Measurements from ENCODE around the gene OR52K1. TPM values are rescaled to one million over a fixed set of nuclear protein-coding genes. Genes with fewer than 3 reads are reported as not detected.

Gene OR52K1
- total RNA-seq, 2 donors from 2014 or later, result not detected

DNA sequence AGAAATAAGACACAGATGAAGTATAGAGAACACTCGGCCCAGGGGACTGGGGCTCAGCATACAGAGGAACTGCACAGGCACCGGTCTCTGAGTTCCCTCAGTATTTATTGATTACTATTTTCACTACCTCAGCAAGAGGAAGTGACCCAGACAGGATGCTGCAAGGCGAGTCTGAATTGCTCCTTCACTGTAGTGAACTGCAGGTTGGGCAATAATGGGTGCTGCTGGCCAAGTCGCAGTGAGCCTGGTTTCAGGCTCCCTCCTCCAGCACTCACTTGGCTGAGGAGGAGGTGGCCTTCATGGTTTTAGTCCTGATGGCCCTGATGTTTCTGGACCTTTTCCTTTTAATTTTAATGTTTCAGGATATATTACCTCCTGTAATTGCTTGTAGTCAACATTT, 22.9 kb upstream of the OR52K1 start:
- Mint-ChIP-seq H3K9me3 (peaks cover 9% of the 10 kb centered on the region), H3K27ac (no peak overlapping the region), H3K4me3 (no peak overlapping the region), H3K4me1 (no peaks in the 10 kb centered on the region), H3K36me3 (ENCODE audit: low read depth) (no peaks in the 10 kb centered on the region), H3K27me3 (ENCODE audit: insufficient read depth) (no peaks in the 10 kb centered on the region)
- Histone ChIP-seq H3K4me1 (ENCODE audit: control insufficient read depth, insufficient read depth, low read length) (no peaks in the 10 kb centered on the region), H3K4me3 (ENCODE audit: low read length) (no peak overlapping the region), H3K9ac (ENCODE audit: extremely low read depth, low read length, poor library complexity, severe bottlenecking) (no peak overlapping the region), H3K9me3 (ENCODE audit: control insufficient read depth, low read length) (peaks cover 21% of the 10 kb centered on the region), H3K27ac (ENCODE audit: low read depth, low read length) (no peak overlapping the region), H3K27me3 (ENCODE audit: control insufficient read depth, insufficient read depth, low read length, poor library complexity, severe bottlenecking) (no peaks in the 10 kb centered on the region), H3K36me3 (ENCODE audit: control insufficient read depth, insufficient read depth, low read length) (no peaks in the 10 kb centered on the region)
- TF ChIP-seq, protein P1, sequence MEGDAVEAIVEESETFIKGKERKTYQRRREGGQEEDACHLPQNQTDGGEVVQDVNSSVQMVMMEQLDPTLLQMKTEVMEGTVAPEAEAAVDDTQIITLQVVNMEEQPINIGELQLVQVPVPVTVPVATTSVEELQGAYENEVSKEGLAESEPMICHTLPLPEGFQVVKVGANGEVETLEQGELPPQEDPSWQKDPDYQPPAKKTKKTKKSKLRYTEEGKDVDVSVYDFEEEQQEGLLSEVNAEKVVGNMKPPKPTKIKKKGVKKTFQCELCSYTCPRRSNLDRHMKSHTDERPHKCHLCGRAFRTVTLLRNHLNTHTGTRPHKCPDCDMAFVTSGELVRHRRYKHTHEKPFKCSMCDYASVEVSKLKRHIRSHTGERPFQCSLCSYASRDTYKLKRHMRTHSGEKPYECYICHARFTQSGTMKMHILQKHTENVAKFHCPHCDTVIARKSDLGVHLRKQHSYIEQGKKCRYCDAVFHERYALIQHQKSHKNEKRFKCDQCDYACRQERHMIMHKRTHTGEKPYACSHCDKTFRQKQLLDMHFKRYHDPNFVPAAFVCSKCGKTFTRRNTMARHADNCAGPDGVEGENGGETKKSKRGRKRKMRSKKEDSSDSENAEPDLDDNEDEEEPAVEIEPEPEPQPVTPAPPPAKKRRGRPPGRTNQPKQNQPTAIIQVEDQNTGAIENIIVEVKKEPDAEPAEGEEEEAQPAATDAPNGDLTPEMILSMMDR (conservative IDR thresholded peaks at IDR 0.05), result no peak
- DNase-seq, result no peak
- 83 to 90% methylated on average over 3 to 4 of the region's 4 CpGs for WGBS, 2 experiments (ENCODE audit: insufficient coverage in 1 of 2, insufficient read length in 1 of 2)

DNA sequence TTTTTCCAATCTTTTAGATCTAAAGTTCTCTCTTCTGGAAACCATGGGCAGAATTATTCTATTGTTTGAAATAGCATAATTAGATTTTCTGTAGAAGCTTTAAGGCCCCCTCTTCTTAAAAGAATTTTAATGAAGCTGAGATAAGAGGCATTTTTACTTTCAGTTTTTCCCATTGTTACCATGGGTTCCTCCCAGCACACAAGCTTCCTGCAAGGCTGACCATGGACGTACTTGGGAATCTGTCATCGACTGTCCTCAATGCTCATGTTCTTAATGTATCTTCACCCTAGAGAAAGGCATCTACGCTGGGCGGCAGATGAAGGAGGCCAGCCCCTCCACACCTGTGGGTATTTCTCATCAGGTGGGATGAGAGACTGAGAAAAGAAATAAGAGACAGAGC, 22.3 kb upstream of the OR52K1 start:
- WGBS, 2 experiments (ENCODE audit: insufficient coverage in 1 of 2, insufficient read length in 1 of 2), result 93 to 96% methylated on average over 4 of the region's 4 CpGs
- no peaks in the 10 kb centered on the region for H3K36me3 Mint-ChIP-seq (ENCODE audit: low read depth)
- H3K4me1 Mint-ChIP-seq, result no peaks in the 10 kb centered on the region
- peaks cover 28% of the 10 kb centered on the region for H3K9me3 ChIP-seq (ENCODE audit: control insufficient read depth, low read length)
- H3K4me1 ChIP-seq (ENCODE audit: control insufficient read depth, insufficient read depth, low read length), result no peaks in the 10 kb centered on the region
- no peak for DNase-seq
- peaks cover 12% of the 10 kb centered on the region for H3K9me3 Mint-ChIP-seq
- TF ChIP-seq, protein P1 (conservative IDR thresholded peaks at IDR 0.05), result no peak
- no peak overlapping the region for H3K9ac ChIP-seq (ENCODE audit: extremely low read depth, low read length, poor library complexity, severe bottlenecking)
- no peaks in the 10 kb centered on the region for H3K27me3 Mint-ChIP-seq (ENCODE audit: insufficient read depth)
- no peak overlapping the region for H3K27ac Mint-ChIP-seq
- H3K4me3 Mint-ChIP-seq, result no peak overlapping the region
- no peaks in the 10 kb centered on the region for H3K36me3 ChIP-seq (ENCODE audit: control insufficient read depth, insufficient read depth, low read length)
- H3K4me3 ChIP-seq (ENCODE audit: low read length), result no peak overlapping the region
- no peaks in the 10 kb centered on the region for H3K27me3 ChIP-seq (ENCODE audit: control insufficient read depth, insufficient read depth, low read length, poor library complexity, severe bottlenecking)
- no peak overlapping the region for H3K27ac ChIP-seq (ENCODE audit: low read depth, low read length)

DNA sequence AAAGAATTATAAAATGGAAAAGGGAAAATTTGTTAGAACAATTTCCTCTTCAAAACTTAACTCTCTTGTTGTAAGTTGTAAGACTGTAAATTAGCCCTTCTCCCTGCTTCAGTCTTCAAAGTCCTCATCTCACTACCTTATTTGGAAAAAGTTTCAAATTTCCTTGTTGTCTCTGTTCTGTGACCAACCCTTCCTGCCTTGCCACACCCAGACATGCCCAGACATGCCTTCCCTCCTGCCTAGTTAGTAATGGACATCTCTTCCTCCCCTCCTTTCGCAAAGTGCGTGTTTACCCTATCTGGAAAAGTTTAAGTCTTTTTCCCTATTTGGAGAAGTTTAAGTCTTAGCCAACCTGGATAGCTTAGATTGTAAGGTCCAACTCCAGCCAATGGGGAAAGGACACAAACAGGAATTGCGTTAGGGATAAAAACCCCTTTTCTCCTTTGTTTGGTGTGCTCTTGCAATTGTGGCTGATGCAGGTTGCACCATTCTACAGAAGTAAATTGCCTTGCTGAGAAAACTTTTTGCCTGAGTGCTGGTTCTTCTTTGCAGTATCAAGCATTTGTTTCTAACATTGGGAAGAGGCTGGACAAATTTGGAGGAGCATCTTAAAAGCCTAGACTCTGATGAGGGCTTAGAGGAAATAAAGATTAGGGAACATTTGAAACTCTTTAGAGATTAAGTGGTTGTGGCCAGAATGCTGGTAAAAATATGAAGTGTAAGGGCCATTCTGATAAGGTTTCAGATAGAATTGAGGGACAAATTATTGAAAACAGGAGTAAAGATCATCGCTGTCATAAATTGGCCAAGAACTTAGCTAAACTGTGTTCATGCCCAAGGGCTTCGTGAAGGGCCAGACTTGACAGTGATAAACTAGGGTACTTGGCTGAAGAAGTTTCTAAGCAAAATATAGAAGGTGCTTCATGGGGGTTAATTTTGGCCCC, 18.0 kb upstream of the OR52K1 start:
- Histone ChIP-seq H3K9ac (ENCODE audit: extremely low read depth, low read length, poor library complexity, severe bottlenecking) (no peak overlapping the region), H3K27ac (ENCODE audit: low read depth, low read length) (no peak overlapping the region), H3K4me1 (ENCODE audit: control insufficient read depth, insufficient read depth, low read length) (no peaks in the 10 kb centered on the region), H3K36me3 (ENCODE audit: control insufficient read depth, insufficient read depth, low read length) (no peaks in the 10 kb centered on the region), H3K4me3 (ENCODE audit: low read length) (peak overlapping the region; percentile 61), H3K27me3 (ENCODE audit: control insufficient read depth, insufficient read depth, low read length, poor library complexity, severe bottlenecking) (no peaks in the 10 kb centered on the region), H3K9me3 (ENCODE audit: control insufficient read depth, low read length) (peaks cover 30% of the 10 kb centered on the region)
- 70 to 90% methylated on average over 2 to 5 of the region's 5 CpGs for WGBS, 2 experiments (ENCODE audit: insufficient coverage in 1 of 2, insufficient read length in 1 of 2)
- peak; percentile 64 for DNase-seq
- Mint-ChIP-seq H3K27me3 (ENCODE audit: insufficient read depth) (no peaks in the 10 kb centered on the region), H3K9me3 (peaks cover 12% of the 10 kb centered on the region), H3K4me1 (no peaks in the 10 kb centered on the region), H3K36me3 (ENCODE audit: low read depth) (no peaks in the 10 kb centered on the region), H3K27ac (no peak overlapping the region), H3K4me3 (no peak overlapping the region)
- TF ChIP-seq, protein P1 (conservative IDR thresholded peaks at IDR 0.05), result no peak
